ENCODE measurements around the gene NLRP11.
"Not testable (repeated sequence)": the region's sequence is repeated elsewhere in the genome, so short reads cannot be mapped to it uniquely, and the experiment has no call there.

NLRP11 gene

GRCh38 chr19:55778331-55778730, 53.5 kb downstream of the NLRP11 start:
- no peak overlapping the region for H3K4me3 ChIP-seq (ENCODE audit: low read depth, low read length)
- DNase-seq (ENCODE audit: low read depth, low spot score): no peak
- ChIA-PET CTCF (no interaction called here), POLR2A (no interaction called here)
- TF ChIP-seq CTCF (IDR thresholded peaks at IDR 0.05; ENCODE audit: insufficient read depth, low read length, missing control alignments): no peak

- H3K4me3 ChIP-seq (ENCODE audit: low read depth, low read length): no peak overlapping the region
- ChIA-PET CTCF (no interaction called here), POLR2A (no interaction called here)
- TF ChIP-seq CTCF (IDR thresholded peaks at IDR 0.05; ENCODE audit: insufficient read depth, low read length, missing control alignments): no peak
- DNase-seq (ENCODE audit: low read depth, low spot score): no peak
Measured at GRCh38 chr19:55777528-55777927, 54.3 kb downstream of the NLRP11 start.

GRCh38 chr19:55769632-55770031, 62.2 kb downstream of the NLRP11 start:
- DNase-seq (ENCODE audit: low read depth, low spot score); POLR2A ChIA-PET; CTCF ChIA-PET; H3K4me3 ChIP-seq (ENCODE audit: low read depth, low read length): not testable (repeated sequence)

- POLR2A ChIA-PET; DNase-seq (ENCODE audit: low read depth, low spot score); CTCF ChIA-PET; H3K4me3 ChIP-seq (ENCODE audit: low read depth, low read length): not testable (repeated sequence)
Measured at GRCh38 chr19:55768818-55769217, 63.0 kb downstream of the NLRP11 start, which contains the start of gene RFPL4AL1. Gene RFPL4AL1, plus strand, starts transcription at chr19:55769118. Its CDS starts 2,687 bp downstream, at chr19:55771805.

GRCh38 chr19:55766466-55766865, 65.3 kb downstream of the NLRP11 start:
- DNase-seq (ENCODE audit: low read depth, low spot score): no peak
- CTCF ChIA-PET: no interaction called here
- POLR2A ChIA-PET: no interaction called here
- TF ChIP-seq CTCF (IDR thresholded peaks at IDR 0.05; ENCODE audit: insufficient read depth, low read length, missing control alignments): no peak
- H3K4me3 ChIP-seq (ENCODE audit: low read depth, low read length): no peak overlapping the region

GRCh38 chr19:55758797-55759196, 73.0 kb downstream of the NLRP11 start, which contains the start of gene RFPL4A:
Gene RFPL4A, plus strand, starts transcription at chr19:55759097. Its CDS starts 2,704 bp downstream, at chr19:55761801.
- DNase-seq (ENCODE audit: low read depth, low spot score); H3K4me3 ChIP-seq (ENCODE audit: low read depth, low read length); POLR2A ChIA-PET; CTCF ChIA-PET: not testable (repeated sequence)

GRCh38 chr19:55756808-55757207, 75.0 kb downstream of the NLRP11 start:
- H3K4me3 ChIP-seq (ENCODE audit: low read depth, low read length); DNase-seq (ENCODE audit: low read depth, low spot score); CTCF ChIA-PET; POLR2A ChIA-PET: not testable (repeated sequence)

GRCh38 chr19:55753401-55753800, 78.4 kb downstream of the NLRP11 start:
- DNase-seq (ENCODE audit: low read depth, low spot score): no peak
- ChIA-PET POLR2A (no interaction called here), CTCF (no interaction called here)
- H3K4me3 ChIP-seq (ENCODE audit: low read depth, low read length): no peak overlapping the region
- no peak for TF ChIP-seq CTCF (IDR thresholded peaks at IDR 0.05; ENCODE audit: insufficient read depth, low read length, missing control alignments)

GRCh38 chr19:55750715-55751114, 81.1 kb downstream of the NLRP11 start:
- DNase-seq (ENCODE audit: low read depth, low spot score): no peak
- CTCF ChIA-PET: no interaction called here
- TF ChIP-seq CTCF (IDR thresholded peaks at IDR 0.05; ENCODE audit: insufficient read depth, low read length, missing control alignments): no peak
- POLR2A ChIA-PET: no interaction called here
- no peak overlapping the region for H3K4me3 ChIP-seq (ENCODE audit: low read depth, low read length)
